GM23248 (cell line): ENCODE results near the gene CD37. TPM values are rescaled to one million over a fixed set of nuclear protein-coding genes. Genes with fewer than 3 reads are reported as not detected.

Experiments
- DNase-seq: peaks from one replicate; pipeline ENCODE4 v3.0.0-alpha.2; 2015
- H2AFZ ChIP-seq: fragments of 200-600 bp; sonication (generic); 2 replicates; pipeline ENCODE4 v1.6.1; 2016; ENCODE audit warnings: antibody characterized with exemption
- H3F3A ChIP-seq: fragments of 200-600 bp; sonication (generic); 2 replicates; pipeline ENCODE4 v1.6.1; 2016; ENCODE audit warnings: mild to moderate bottlenecking, antibody characterized with exemption, mixed run types; ENCODE audit not compliant: insufficient read depth
- H3K27ac ChIP-seq: fragments of 200-600 bp; sonication (generic); 2 replicates; pipeline ENCODE4 v1.5.1; 2016; ENCODE audit warnings: mild to moderate bottlenecking
- H3K27me3 ChIP-seq: fragments of 200-600 bp; sonication (generic); replicated peaks from 2 replicates; pipeline ENCODE4 v1.6.1; 2016; ENCODE audit warnings: mild to moderate bottlenecking; ENCODE audit not compliant: insufficient read depth
- H3K36me3 ChIP-seq: fragments of 200-600 bp; sonication (generic); 2 replicates; pipeline ENCODE4 v1.6.1; 2016; ENCODE audit warnings: low read depth, mild to moderate bottlenecking
- H3K4me1 ChIP-seq: fragments of 200-600 bp; sonication (generic); 2 replicates; pipeline ENCODE4 v1.6.1; 2016; ENCODE audit warnings: mild to moderate bottlenecking; ENCODE audit not compliant: insufficient read depth
- H3K4me2 ChIP-seq: fragments of 200-600 bp; sonication (generic); one replicate; pipeline ENCODE4 v1.6.1; 2016; ENCODE audit warnings: mild to moderate bottlenecking; ENCODE audit not compliant: unreplicated experiment
- H3K4me3 ChIP-seq: fragments of 200-600 bp; sonication (generic); 2 replicates; pipeline ENCODE4 v1.5.1; 2016; ENCODE audit warnings: mild to moderate bottlenecking
- H3K79me2 ChIP-seq: fragments of 200-600 bp; sonication (generic); 2 replicates; pipeline ENCODE4 v1.6.1; 2016; ENCODE audit warnings: mild to moderate bottlenecking; ENCODE audit not compliant: insufficient read depth
- H3K9ac ChIP-seq: fragments of 200-600 bp; sonication (generic); 2 replicates; pipeline ENCODE4 v1.6.1; 2016; ENCODE audit warnings: mild to moderate bottlenecking
- H3K9me2 ChIP-seq: fragments of 200-600 bp; sonication (generic); 2 replicates; pipeline ENCODE4 v1.6.1; 2016; ENCODE audit warnings: mixed run types, mild to moderate bottlenecking, moderate library complexity; ENCODE audit not compliant: insufficient read depth
- H3K9me3 ChIP-seq: fragments of 200-600 bp; sonication (generic); one replicate; pipeline ENCODE4 v1.6.1; 2017; ENCODE audit warnings: low read depth
- H4K20me1 ChIP-seq: fragments of 200-600 bp; sonication (generic); 2 replicates; pipeline ENCODE4 v1.6.0; 2016; ENCODE audit not compliant: insufficient read depth
- EZH2 ChIP-seq: fragments of 200-600 bp; sonication (generic); IDR thresholded peaks from 2 replicates; pipeline ENCODE4 v1.6.1; 2018; ENCODE audit warnings: antibody characterized with exemption, mild to moderate bottlenecking; ENCODE audit not compliant: insufficient read depth, poor library complexity, severe bottlenecking
- EZH2phosphoT487 ChIP-seq: fragments of 200-600 bp; sonication (generic); IDR thresholded peaks from 2 replicates; pipeline ENCODE4 v1.6.1; 2018; ENCODE audit warnings: antibody characterized with exemption, moderate library complexity, mild to moderate bottlenecking, low read depth; ENCODE audit not compliant: insufficient read depth
- WGBS, 2 experiments: methylation state at CpG; one replicate each; pipeline ENCODE4 v1.1.6; 2015 to 2017; ENCODE audit warnings: low lambda C conversion rate in 2 of 2, low coverage in 1 of 2; ENCODE audit errors: missing lambda C conversion rate in 2 of 2; 5-methylcytosine and 5-hydroxymethylcytosine counted together
- in situ Hi-C: fragments of 300-500 bp; cut with MboI; formaldehyde crosslinking; loops from 2 replicates; pipeline ENCODE4 v1.15.0; 2020
- polyA plus RNA-seq: library from polyadenylated mRNA; unstranded; fragments of >200 nt; fragmentation: Nextera tagmentation; extraction: Ambion mirVana; gene quantifications from 2 replicates; pipeline ENCODE4 v1.2.1, GENCODE V29; 2016
- total RNA-seq: library from RNA; depleted of rRNA; stranded (reverse); fragments of >200 nt; shearing (Covaris generic); gene quantifications from 2 replicates; pipeline ENCODE4 v1.2.3, GENCODE V29; 2014

CD37 gene
- total and polyA plus RNA-seq, 2 experiments from 2014 or later = 1.8 TPM; not detected in 1

DNA sequence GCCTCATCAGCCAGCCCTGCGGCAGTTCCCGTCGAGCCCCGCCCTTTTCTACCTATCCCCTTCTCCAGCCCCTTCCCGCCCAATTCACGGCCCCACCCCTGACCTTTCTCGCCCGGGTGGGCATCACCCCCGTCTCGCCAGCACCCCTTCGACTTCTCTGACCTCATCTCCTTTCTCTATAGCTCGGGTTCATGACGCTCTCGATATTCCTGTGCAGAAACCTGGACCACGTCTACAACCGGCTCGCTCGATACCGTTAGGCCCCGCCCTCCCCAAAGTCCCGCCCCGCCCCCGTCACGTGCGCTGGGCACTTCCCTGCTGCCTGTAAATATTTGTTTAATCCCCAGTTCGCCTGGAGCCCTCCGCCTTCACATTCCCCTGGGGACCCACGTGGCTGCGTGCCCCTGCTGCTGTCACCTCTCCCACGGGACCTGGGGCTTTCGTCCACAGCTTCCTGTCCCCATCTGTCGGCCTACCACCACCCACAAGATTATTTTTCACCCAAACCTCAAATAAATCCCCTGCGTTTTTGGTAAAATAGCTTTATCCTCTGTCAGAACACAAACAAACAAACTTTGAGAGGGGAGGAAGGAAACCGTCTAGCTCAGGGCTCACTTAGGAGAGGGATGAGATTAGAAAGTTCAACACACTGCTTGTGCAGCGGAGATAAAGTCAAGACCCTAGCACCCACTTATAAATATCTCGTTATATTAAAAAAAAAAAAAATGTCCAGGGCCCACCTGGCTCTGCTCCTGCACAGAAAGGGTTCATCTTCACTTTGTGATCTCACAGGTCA lies 5.1 kb downstream of the CD37 start:
- Histone ChIP-seq H3K4me1 (no peaks in the 10 kb centered on the region), H3K9me3 (no peaks in the 10 kb centered on the region), H3K36me3 (no peaks in the 10 kb centered on the region; the same call in 1 of the 2 replicates), H3K79me2 (no peaks in the 10 kb centered on the region), H3K27ac (no peak overlapping the region), H3K4me3 (peak overlapping the region; percentile 59), H3K4me2 (peak overlapping the region; percentile 26), H3K9me2 (no peaks in the 10 kb centered on the region), H3F3A (no peaks in the 10 kb centered on the region), H3K27me3 (no peaks in the 10 kb centered on the region), H3K9ac (no peak overlapping the region), H4K20me1 (no peaks in the 10 kb centered on the region), H2AFZ (peak overlapping the region; percentile 74)
- in situ Hi-C loops = no loop called here
- 21% methylated on average over 35 to 36 of the region's 36 CpGs for WGBS, 2 experiments
- TF ChIP-seq EZH2 = no peak
- no peak for TF ChIP-seq EZH2phosphoT487
- peak; percentile 39 for DNase-seq

- no peak overlapping the region for H3K4me3 ChIP-seq
- 90 to 92% methylated on average over 11 of the region's 11 CpGs for WGBS, 2 experiments
- no peaks in the 10 kb centered on the region for H3K79me2 ChIP-seq
- H3K4me2 ChIP-seq = no peak overlapping the region
- no peaks in the 10 kb centered on the region for H3K27me3 ChIP-seq
- no peak overlapping the region for H3K27ac ChIP-seq
- no peaks in the 10 kb centered on the region for H3K9me3 ChIP-seq
- in situ Hi-C loops = no loop called here
- no peaks in the 10 kb centered on the region for H3K4me1 ChIP-seq
- H3K9ac ChIP-seq = no peak overlapping the region
- DNase-seq = no peak
- no peaks in the 10 kb centered on the region for H3F3A ChIP-seq
- H3K36me3 ChIP-seq = no peaks in the 10 kb centered on the region; the same call in 1 of the 2 replicates
- H2AFZ ChIP-seq = no peak overlapping the region
- no peak for TF ChIP-seq EZH2phosphoT487
- TF ChIP-seq EZH2 = no peak
- H4K20me1 ChIP-seq = no peaks in the 10 kb centered on the region
- H3K9me2 ChIP-seq = no peaks in the 10 kb centered on the region
These were observed 5.9 kb downstream of the CD37 start for GRCh38 chr19:49340865-49341718.

GRCh38 chr19:49342291-49342721 lies 7.1 kb downstream of the CD37 start:
- H3K4me1 ChIP-seq = no peaks in the 10 kb centered on the region
- no peak overlapping the region for H3K9ac ChIP-seq
- no peak for DNase-seq
- H3F3A ChIP-seq = no peaks in the 10 kb centered on the region
- H4K20me1 ChIP-seq = no peaks in the 10 kb centered on the region
- no peak overlapping the region for H3K27ac ChIP-seq
- WGBS, 2 experiments = 96 to 98% methylated on average over 11 of the region's 11 CpGs
- H3K4me3 ChIP-seq = no peak overlapping the region
- no peaks in the 10 kb centered on the region for H3K27me3 ChIP-seq
- no peaks in the 10 kb centered on the region for H3K9me3 ChIP-seq
- no peak for TF ChIP-seq EZH2phosphoT487
- no peak for TF ChIP-seq EZH2
- in situ Hi-C loops = no loop called here
- H3K9me2 ChIP-seq = no peaks in the 10 kb centered on the region
- no peak overlapping the region for H3K4me2 ChIP-seq
- no peaks in the 10 kb centered on the region; the same call in 1 of the 2 replicates for H3K36me3 ChIP-seq
- no peaks in the 10 kb centered on the region for H3K79me2 ChIP-seq
- H2AFZ ChIP-seq = no peak overlapping the region

- Histone ChIP-seq H3K4me2 (no peak overlapping the region), H3K79me2 (no peaks in the 10 kb centered on the region), H4K20me1 (no peaks in the 10 kb centered on the region), H3K4me1 (no peaks in the 10 kb centered on the region), H2AFZ (no peak overlapping the region), H3K4me3 (no peak overlapping the region), H3K9me3 (no peaks in the 10 kb centered on the region), H3K36me3 (no peaks in the 10 kb centered on the region; the same call in 1 of the 2 replicates), H3K27me3 (no peaks in the 10 kb centered on the region), H3F3A (no peaks in the 10 kb centered on the region), H3K27ac (no peak overlapping the region), H3K9ac (no peak overlapping the region), H3K9me2 (no peaks in the 10 kb centered on the region)
- in situ Hi-C loops = no loop called here
- 97 to 98% methylated on average over 7 of the region's 7 CpGs for WGBS, 2 experiments
- DNase-seq = no peak
- no peak for TF ChIP-seq EZH2phosphoT487
- TF ChIP-seq EZH2 = no peak
These were observed 7.9 kb downstream of the CD37 start for GRCh38 chr19:49343123-49343522.
